Measurements from ENCODE around the gene KLHL20.
"Not testable (repeated sequence)": the region's sequence is repeated elsewhere in the genome, so short reads cannot be mapped to it uniquely, and the experiment has no call there.

The KLHL20 gene

DNA sequence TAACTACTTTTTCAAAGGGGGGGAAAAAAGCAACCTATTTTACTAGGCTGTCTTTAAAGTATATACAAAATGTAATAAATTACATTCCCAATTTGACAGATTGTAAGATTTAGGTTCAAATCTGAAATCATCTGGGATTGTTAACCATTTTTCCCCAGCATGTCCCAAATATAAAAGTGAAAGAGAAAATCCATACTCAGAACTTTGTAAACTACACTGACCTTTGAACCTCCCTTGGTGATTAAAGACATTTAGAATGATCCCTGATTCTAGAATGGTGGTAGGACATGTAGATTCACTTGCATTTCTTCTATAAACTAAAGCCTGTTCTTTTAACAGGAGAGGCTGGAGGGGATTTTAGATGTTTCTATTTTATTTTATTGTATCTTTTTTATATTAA is 39.0 kb downstream of the KLHL20 start:
- DNase-seq = no peak

DNA sequence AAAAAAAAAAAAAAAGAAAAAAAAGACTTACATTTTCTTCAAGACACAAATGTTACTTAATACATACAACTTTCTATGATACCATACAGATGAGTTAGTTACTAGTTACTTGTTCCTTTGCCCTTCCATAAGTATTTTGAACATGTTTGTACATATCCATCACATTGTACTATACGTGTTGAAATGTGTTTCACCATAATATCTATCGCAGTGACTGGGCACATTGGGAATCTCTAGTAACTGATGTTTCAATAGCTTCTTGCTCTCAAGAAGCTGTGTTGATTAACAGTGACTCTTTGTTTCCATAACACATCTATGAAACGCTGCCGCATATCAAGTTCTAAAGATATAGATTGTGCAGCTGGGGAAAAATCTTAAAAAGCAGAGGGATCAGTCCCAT is 42.9 kb downstream of the KLHL20 start:
- DNase-seq = no peak

DNA sequence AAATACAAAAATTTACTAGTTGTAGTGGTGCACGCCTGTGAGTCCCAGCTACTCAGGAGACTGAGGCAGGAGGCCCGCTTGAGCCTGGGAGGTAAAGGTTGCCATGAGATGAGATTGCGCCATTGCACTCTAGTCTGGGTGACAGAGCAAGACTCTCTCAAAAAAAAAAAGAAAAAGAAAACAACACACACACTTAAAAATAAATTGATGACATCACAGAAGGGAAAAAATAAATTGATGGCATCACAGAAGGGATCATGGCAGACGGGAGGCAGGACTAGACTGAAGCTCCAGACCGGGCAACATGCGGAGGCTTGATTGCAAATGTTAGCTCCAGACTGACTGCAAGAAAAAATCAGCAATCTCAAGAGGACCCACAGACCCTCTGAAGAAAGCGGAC is 43.3 kb downstream of the KLHL20 start:
- DNase-seq = no peak

- DNase-seq = no peak
These were observed 44.2 kb downstream of the KLHL20 start for GRCh38 chr1:173758980-173759379.

DNA sequence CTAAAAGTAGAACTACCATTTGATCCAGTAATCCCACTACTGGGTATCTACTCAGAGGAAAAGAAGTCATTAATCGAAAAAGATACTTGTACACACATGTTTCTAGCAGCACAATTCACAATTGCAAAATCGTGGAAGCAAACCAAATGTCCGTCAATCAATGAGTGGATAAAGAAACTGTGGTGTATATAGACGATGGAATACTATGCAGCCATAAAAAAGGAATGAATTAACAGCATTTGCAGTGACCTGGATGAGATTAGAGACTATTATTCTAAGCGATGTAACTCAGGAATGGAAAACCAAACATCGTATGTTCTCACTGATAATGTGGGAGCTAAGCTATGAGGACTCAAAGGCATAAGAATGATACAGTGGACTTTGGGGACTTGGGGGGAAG is 49.5 kb downstream of the KLHL20 start:
- DNase-seq = not testable (repeated sequence)

GRCh38 chr1:173768206-173768605 is 53.4 kb downstream of the KLHL20 start:
- no peak for DNase-seq

- no peak for DNase-seq
These were observed 54.0 kb downstream of the KLHL20 start for GRCh38 chr1:173768827-173769226.

- not testable (repeated sequence) for DNase-seq
These were observed 55.5 kb downstream of the KLHL20 start for GRCh38 chr1:173770330-173770729.

- no peak for DNase-seq
These were observed 56.8 kb downstream of the KLHL20 start for GRCh38 chr1:173771560-173771959.

DNA sequence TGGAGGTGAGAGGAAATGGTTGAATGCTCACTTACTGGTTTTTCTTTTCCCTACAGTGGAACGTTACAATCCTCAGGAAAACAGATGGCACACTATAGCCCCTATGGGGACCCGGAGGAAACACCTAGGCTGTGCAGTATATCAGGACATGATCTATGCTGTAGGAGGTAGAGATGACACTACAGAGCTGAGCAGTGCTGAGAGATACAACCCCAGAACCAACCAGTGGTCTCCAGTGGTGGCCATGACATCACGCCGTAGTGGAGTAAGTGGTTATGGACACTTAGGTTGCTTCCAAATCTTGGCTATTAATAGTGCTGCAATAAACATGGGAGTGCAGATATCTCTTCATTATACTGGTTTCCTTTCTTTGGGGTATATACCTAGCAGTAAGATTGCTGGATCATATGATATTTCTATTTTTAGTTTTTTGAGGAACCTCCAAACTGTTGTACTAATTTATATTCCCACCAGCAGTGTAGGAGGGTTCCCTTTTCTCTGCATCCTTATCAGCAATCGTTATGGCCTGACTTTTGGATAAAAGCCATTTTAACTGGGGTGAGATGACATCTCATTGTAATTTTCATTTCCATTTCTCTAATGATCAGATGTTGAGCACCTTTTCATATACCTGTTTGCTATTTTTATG is 60.9 kb downstream of the KLHL20 start:
- no peak for DNase-seq

DNA sequence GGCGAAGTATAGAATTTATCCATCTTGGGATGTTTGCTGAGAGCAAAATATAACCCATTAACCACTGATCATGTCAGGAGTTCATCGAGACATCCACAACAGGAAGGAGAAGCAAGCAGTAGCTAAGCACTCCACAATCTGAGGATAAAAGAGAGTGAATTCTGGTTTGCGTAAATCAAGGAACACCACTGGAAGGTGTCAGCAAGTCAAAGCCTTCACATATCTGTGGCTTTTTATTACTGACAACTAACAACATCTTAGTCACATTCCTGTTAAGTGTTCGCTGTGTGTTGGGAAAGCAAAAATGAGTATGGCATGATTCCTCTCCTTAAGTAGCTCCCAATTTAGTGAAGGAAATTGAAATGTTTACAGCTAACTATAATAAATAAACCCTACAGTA is 65.2 kb downstream of the KLHL20 start:
- no peak for DNase-seq

GRCh38 chr1:173784997-173785396 is 70.2 kb downstream of the KLHL20 start:
- no peak for DNase-seq

GRCh38 chr1:173789841-173790240 is 75.1 kb downstream of the KLHL20 start:
- no peak for DNase-seq

DNA sequence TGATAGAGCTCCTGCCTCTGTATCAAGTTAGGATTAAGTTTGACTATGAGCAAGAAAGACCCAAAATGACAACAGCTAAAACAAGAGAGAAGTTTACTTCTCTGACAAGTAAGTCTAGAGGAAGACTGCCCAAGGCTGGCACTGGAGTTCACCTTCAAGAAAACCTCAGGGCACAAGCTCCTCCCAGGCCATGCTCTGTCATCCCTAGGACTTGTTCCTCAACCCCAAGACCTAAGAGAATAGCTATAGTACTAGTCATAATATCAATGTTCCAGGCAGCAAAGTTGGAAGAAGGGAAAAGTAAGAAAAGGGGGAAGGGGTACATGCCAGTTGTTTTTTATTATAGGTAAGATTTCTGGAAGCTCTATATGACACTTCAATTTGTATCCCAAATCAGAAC is 83.3 kb downstream of the KLHL20 start:
- no peak for DNase-seq

DNA sequence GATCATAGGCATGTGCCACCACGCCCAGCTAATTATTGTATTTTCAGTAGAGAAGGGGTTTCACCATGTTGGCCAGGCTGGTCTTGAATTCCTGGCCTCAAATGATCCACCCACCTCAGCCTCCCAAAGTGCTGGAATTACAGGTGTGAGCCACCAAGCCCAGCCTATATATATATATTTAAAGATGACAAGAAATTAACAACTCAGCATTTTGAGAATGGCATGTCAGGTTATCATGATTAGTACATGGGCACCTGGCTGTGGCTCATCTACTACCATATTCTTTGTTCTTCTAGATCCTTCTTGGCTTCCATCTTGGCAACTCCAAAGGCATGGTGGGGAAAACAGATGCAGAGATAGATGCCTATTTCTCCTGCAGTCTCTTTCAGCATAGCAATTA is 85.2 kb downstream of the KLHL20 start:
- not testable (repeated sequence) for DNase-seq

DNA sequence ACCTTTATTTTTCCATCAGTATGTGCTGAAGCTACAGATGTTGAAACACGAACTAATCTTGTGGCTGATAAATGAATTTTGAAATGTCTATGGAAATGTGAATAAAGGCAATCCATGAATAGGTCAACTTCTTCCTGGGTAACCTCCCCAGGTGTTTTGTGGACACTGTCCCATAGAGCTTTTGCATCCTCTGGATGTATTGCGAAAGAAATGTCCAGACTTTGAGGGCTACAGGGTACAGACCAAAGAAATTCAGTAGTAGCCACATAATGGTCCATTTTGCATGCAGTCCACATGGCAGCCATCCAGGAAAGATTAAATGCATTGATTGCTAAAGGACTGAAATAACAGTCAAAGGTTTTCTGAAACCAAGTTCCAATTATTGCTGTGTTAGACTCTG is 88.2 kb downstream of the KLHL20 start:
- no peak for DNase-seq

- not testable (repeated sequence) for DNase-seq
These were observed 98.9 kb downstream of the KLHL20 start for GRCh38 chr1:173813654-173814053.

GRCh38 chr1:173818459-173818858 is 103.7 kb downstream of the KLHL20 start:
- DNase-seq = no peak

DNA sequence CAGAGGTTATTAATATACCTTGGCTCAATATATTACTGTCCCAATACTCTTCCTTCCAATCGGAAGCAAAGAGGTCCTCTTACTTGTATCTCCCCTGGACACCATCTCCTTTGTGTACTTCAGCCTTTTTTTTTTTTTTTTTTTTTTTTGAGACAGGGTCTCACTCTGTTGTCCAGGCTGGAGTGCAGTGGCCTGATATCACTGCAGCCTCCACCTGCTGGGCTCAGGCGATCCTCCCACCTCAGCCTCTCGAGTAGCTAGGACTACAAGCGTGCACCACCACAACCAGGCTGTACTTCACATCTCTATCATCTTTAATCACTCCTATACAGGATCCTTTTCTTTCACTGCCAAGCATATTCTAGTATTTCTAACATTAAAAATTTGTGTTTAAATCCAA is 106.9 kb downstream of the KLHL20 start:
- no peak for DNase-seq

- no peak for DNase-seq
These were observed 109.1 kb downstream of the KLHL20 start for GRCh38 chr1:173823781-173824314.

DNA sequence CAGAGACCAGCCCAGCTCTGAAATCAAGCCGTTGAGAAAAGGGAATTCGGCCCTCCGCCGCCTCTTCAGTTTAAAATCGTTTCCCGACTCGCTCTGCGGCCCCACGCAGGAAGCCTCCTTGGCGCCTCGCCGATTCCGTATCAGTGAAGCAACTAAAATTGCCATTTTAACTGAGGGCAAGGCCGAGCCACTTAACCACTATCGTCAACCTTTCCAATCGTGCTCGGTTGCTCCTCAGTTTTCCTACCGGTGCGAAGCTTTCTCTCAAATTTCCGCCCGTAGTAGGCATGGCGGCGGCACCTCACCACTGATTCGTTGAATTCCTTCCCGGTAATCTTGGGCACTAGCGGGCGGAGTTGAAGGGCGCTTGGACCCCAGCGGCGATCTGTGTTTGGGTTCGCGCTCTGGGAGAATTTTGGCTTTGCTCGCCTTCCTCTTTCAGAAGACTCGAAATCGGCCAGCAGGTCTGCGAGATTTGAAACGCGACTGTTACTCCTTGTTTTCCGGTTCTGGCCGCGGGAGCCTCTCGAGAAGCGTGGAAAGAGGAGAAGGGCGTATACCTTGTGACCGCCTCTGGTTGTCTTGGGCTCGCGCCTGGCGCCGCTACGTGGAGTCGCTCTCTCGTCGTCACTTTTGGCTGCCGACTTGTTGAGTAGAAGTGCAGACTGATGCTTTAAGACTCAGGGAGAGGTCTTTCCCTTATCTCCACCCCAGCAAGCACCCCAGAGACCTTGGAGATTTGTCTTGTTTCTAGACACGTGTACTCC is 109.7 kb downstream of the KLHL20 start, which contains the start of the genes CENPL and DARS2:
Gene CENPL (minus strand): TSS at position 569 of the 767 bp plus-strand sequence. CDS start 13,584 bp downstream, outside the sequence.
Gene DARS2 (plus strand): TSS at position 359 of the 767 bp plus-strand sequence. CDS start 557 bp downstream, outside the sequence.
- peak; percentile 86 for DNase-seq

- no peak for DNase-seq
These were observed 112.8 kb downstream of the KLHL20 start for GRCh38 chr1:173827611-173828010.

DNA sequence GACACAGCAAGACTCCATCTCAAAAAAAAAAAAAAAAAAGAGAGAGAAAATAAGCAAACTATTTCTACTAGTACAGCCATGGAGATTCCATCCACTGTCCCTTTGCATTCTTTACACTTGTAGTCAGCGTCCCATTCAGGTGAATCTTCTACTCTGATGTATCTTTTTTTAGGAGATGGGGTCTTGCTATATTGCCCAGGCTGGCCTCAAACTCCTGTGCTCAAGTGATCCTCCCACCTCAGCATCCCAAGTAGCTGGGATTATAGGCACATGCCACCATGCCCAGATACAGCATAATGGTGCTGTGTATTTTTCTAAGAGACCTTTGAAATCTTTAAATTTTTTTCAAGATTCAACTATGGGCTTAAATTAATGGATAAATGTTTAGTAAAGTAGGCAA is 118.0 kb downstream of the KLHL20 start:
- no peak for DNase-seq
